ENCODE data around the gene PPTC7.

The PPTC7 gene

DNA sequence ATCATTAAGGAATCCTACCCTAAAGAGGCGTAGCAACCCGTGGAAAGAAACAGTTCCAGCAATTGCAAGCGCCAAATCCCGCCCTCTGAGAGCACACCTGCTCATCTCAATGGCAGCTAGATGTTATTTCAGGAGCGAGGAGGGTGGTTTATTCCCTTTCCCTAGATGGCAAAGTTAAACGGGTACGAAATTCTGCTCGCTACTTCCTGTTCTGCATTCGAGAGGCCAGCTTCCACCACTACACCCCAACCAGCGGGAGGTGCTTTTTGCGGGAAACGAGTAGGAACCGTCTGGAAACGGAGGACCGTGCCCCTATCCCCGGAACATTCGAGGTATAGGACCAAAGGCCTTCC is 81.7 kb downstream of the PPTC7 start:
- DNase-seq = peak in 2 of 10 donors; percentile 32 to 77
- intact Hi-C loops (cut with DNase I) = loop anchor here (5.0 kb wide), 3 partner anchors 49 to 101 kb away; partner anchors contain the start of genes ARPC3 and PPTC7

DNA sequence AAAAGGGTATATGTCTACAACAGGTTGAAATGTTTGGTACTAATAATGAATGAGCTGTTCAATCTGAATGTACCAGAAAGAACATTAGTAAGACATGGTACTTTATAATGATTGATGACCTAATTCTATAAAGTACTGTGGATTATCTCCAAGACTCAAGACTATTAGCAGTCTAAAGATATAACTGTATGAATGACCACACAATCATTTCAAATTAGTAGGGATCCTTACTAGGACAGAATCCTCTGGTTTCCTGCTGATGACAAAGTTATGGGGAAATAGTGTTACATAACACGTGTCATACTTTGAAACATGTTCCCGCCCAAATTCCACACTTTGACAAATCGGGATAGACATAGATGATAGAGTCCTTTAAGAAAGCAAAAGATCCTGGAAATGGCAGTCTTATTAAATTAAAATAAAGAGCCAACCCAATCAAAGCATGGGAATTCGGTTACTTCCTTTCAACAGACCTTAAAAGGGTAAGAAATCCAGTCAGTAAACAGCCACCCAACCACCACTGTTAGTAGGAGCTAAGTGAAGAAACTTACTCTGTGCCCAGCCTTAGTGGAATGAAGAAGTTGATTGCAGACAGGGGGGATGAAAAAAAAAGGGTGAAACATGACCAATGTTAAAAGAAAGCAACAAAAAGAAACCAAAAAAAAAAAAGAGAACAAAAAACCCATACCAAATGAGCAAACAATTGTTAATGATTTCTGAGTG is 84.0 kb downstream of the PPTC7 start:
- intact Hi-C loops (cut with DNase I) = no loop called here
- DNase-seq = no peak

Measured in posterior cingulate gyrus (tissue), 11 donors.